IMR-90 (cell line): Measurements from ENCODE around the gene LINC01488. TPM values are rescaled to one million over a fixed set of nuclear protein-coding genes. Genes with fewer than 3 reads are reported as not detected.

Experiments
- ATAC-seq: fragments of 200-7000 bp; cut with Tn5 transposase; 2 replicates; pipeline ENCODE4 v1.9.1; 2020; ENCODE audit warnings: low read depth, mild to moderate bottlenecking, moderate library complexity
- BruUV-seq: library from RNA; stranded (reverse); fragments of 400-500 nt; replicated peaks from 2 replicates; lab custom pipeline; 2021; lab: Mats Ljungman, UMichigan
- CTCF ChIA-PET: fragments of 300-600 bp; formaldehyde crosslinking; extraction: SDS; loops from one replicate; lab custom pipeline; 2021; ENCODE audit warnings: antibody characterized with exemption; lab: Yijun Ruan, JAX
- POLR2A ChIA-PET: fragments of 300-600 bp; sonication (Branson Sonifier 250); formaldehyde crosslinking; loops from one replicate; lab custom pipeline; 2022; ENCODE audit warnings: antibody characterized with exemption; ENCODE audit not compliant: unreplicated experiment; lab: Charles Lee
- DNase-seq: peaks from one replicate; pipeline ENCODE4 v3.0.0; 2013
- H2AFZ ChIP-seq: replicated peaks from 2 replicates; pipeline ENCODE3; 2013; ENCODE audit warnings: low read length, mild to moderate bottlenecking; ENCODE audit not compliant: poor library complexity
- H2AK5ac ChIP-seq: 2 replicates; pipeline ENCODE4 v1.6.1; 2013; ENCODE audit warnings: low read depth, low read length, inconsistent platforms
- H2AK9ac ChIP-seq: replicated peaks from 2 replicates; pipeline ENCODE3; 2013; ENCODE audit warnings: mild to moderate bottlenecking, low read depth, low read length, moderate library complexity; ENCODE audit not compliant: poor library complexity
- H2BK120ac ChIP-seq: 2 replicates; pipeline ENCODE4 v1.6.1; 2013; ENCODE audit warnings: low read depth, low read length, inconsistent platforms
- H2BK15ac ChIP-seq: 3 replicates; pipeline ENCODE4 v1.6.1; 2013; ENCODE audit warnings: low read depth, low read length, inconsistent platforms
- H2BK20ac ChIP-seq: 2 replicates; pipeline ENCODE4 v1.6.1; 2013; ENCODE audit warnings: low read depth, mild to moderate bottlenecking, inconsistent platforms, low read length, moderate library complexity
- H2BK5ac ChIP-seq: 2 replicates; pipeline ENCODE4 v1.6.1; 2013; ENCODE audit warnings: mild to moderate bottlenecking, low read depth, low read length, inconsistent platforms; ENCODE audit not compliant: poor library complexity, severe bottlenecking
- H3K14ac ChIP-seq: replicated peaks from 2 replicates; pipeline ENCODE4 v1.6.1; 2013; ENCODE audit warnings: low read depth, low read length, inconsistent platforms
- H3K18ac ChIP-seq: 2 replicates; pipeline ENCODE4 v1.6.1; 2013; ENCODE audit warnings: low read depth, low read length, control low read depth
- H3K23ac ChIP-seq: 2 replicates; pipeline ENCODE4 v1.6.1; 2013; ENCODE audit warnings: low read depth, low read length, inconsistent platforms
- H3K27ac ChIP-seq: 2 replicates; pipeline ENCODE4 v1.5.1; 2013; ENCODE audit warnings: mild to moderate bottlenecking, control low read depth, low read length; ENCODE audit not compliant: insufficient read depth
- H3K27me3 ChIP-seq: 2 replicates; pipeline ENCODE4 v1.6.1; 2013; ENCODE audit warnings: low read length; ENCODE audit not compliant: control insufficient read depth, insufficient read depth
- H3K36me3 ChIP-seq: 2 replicates; pipeline ENCODE4 v1.6.1; 2013; ENCODE audit warnings: low read length, mixed read lengths; ENCODE audit not compliant: control insufficient read depth, insufficient read depth
- H3K4ac ChIP-seq: 2 replicates; pipeline ENCODE4 v1.6.1; 2013; ENCODE audit warnings: low read depth, low read length, inconsistent platforms
- H3K4me1 ChIP-seq: 2 replicates; pipeline ENCODE4 v1.6.1; 2013; ENCODE audit warnings: low read length, mixed read lengths; ENCODE audit not compliant: control insufficient read depth, insufficient read depth
- H3K4me2 ChIP-seq: 2 replicates; pipeline ENCODE4 v1.6.1; 2013; ENCODE audit warnings: low read depth, mild to moderate bottlenecking, control low read depth, low read length, moderate library complexity
- H3K4me3 ChIP-seq: 2 replicates; pipeline ENCODE4 v1.5.1; 2013; ENCODE audit warnings: low read depth, mild to moderate bottlenecking, control low read depth, low read length, moderate library complexity; ENCODE audit not compliant: insufficient read depth
- H3K56ac ChIP-seq: 2 replicates; pipeline ENCODE4 v1.6.1; 2013; ENCODE audit warnings: low read length, inconsistent platforms; ENCODE audit not compliant: insufficient read depth; ENCODE audit errors: extremely low read depth
- H3K79me1 ChIP-seq, 2 experiments: 2 replicates each; pipeline ENCODE4 v1.6.1; 2013; ENCODE audit warnings: low read length in 2 of 2, inconsistent platforms in 1 of 2, low read depth in 1 of 2
- H3K9ac ChIP-seq: 2 replicates; pipeline ENCODE4 v1.6.1; 2013; ENCODE audit warnings: low read depth, low read length, control low read depth
- H3K9me1 ChIP-seq: 2 replicates; pipeline ENCODE4 v1.6.1; 2013; ENCODE audit warnings: low read length, inconsistent platforms; ENCODE audit not compliant: insufficient read depth
- H3K9me3 ChIP-seq: 2 replicates; pipeline ENCODE4 v1.6.1; 2013; ENCODE audit warnings: low read length; ENCODE audit not compliant: control insufficient read depth, insufficient read depth
- H4K20me1 ChIP-seq: 2 replicates; pipeline ENCODE4 v1.6.1; 2013; ENCODE audit warnings: low read length, inconsistent platforms; ENCODE audit not compliant: insufficient read depth
- H4K5ac ChIP-seq: 2 replicates; pipeline ENCODE4 v1.6.1; 2013; ENCODE audit warnings: mild to moderate bottlenecking, low read depth, low read length, control low read depth
- H4K8ac ChIP-seq, 2 experiments: 2 replicates each; pipeline ENCODE4 v1.6.1; 2013; ENCODE audit warnings: low read depth in 2 of 2, low read length in 2 of 2, control low read depth in 1 of 2, inconsistent platforms in 1 of 2
- H4K91ac ChIP-seq: 2 replicates; pipeline ENCODE4 v1.6.1; 2013; ENCODE audit warnings: low read depth, low read length, inconsistent platforms; ENCODE audit not compliant: insufficient read depth
- BHLHE40 ChIP-seq: fragments of 150-350 bp; IDR thresholded peaks from 2 replicates; pipeline ENCODE4 v1.6.1; 2016; ENCODE audit warnings: mild to moderate bottlenecking, low read depth, low read length
- CEBPB ChIP-seq: IDR thresholded peaks from 2 replicates; pipeline ENCODE4 v1.6.1; 2012; ENCODE audit warnings: low read depth, low read length, improper control_type of control experiment
- CHD1 ChIP-seq: IDR thresholded peaks from 2 replicates; pipeline ENCODE4 v1.6.1; 2012; ENCODE audit warnings: low read depth, low read length, improper control_type of control experiment
- CTCF ChIP-seq: conservative IDR thresholded peaks from 2 replicates; pipeline ENCODE4 v1.5.1; 2012; ENCODE audit warnings: mild to moderate bottlenecking, low read depth, low read length, improper control_type of control experiment
- FOS ChIP-seq: fragments of 150-350 bp; IDR thresholded peaks from 2 replicates; pipeline ENCODE4 v1.6.1; 2016; ENCODE audit warnings: low read depth, low read length
- MAFK ChIP-seq: IDR thresholded peaks from 2 replicates; pipeline ENCODE4 v1.6.1; 2012; ENCODE audit warnings: low read depth, low read length, improper control_type of control experiment
- MAZ ChIP-seq: IDR thresholded peaks from 2 replicates; pipeline ENCODE4 v1.6.1; 2012; ENCODE audit warnings: low read depth, mild to moderate bottlenecking, low read length, improper control_type of control experiment, moderate library complexity, borderline replicate concordance
- MXI1 ChIP-seq: IDR thresholded peaks from 2 replicates; pipeline ENCODE4 v1.6.1; 2012; ENCODE audit warnings: low read depth, mild to moderate bottlenecking, low read length, moderate library complexity, borderline replicate concordance
- NFE2L2 ChIP-seq: fragments of 150-350 bp; IDR thresholded peaks from 2 replicates; pipeline ENCODE4 v1.6.1; 2016; ENCODE audit warnings: low read depth, mild to moderate bottlenecking, low read length
- POLR2A ChIP-seq: IDR thresholded peaks from 2 replicates; pipeline ENCODE4 v1.6.1; 2012; ENCODE audit warnings: mild to moderate bottlenecking, low read depth, low read length
- RAD21 ChIP-seq: IDR thresholded peaks from 2 replicates; pipeline ENCODE4 v1.6.1; 2012; ENCODE audit warnings: low read length, improper control_type of control experiment
- RCOR1 ChIP-seq: IDR thresholded peaks from 2 replicates; pipeline ENCODE4 v1.6.1; 2012; ENCODE audit warnings: mild to moderate bottlenecking, low read length, improper control_type of control experiment; ENCODE audit not compliant: insufficient replicate concordance
- RFX5 ChIP-seq: IDR thresholded peaks from 2 replicates; pipeline ENCODE4 v1.8.0; 2012; ENCODE audit warnings: low read depth, mild to moderate bottlenecking, low read length, moderate library complexity
- SMC3 ChIP-seq: fragments of 150-350 bp; IDR thresholded peaks from 2 replicates; pipeline ENCODE4 v1.6.1; 2016; ENCODE audit warnings: low read depth, mild to moderate bottlenecking, antibody characterized with exemption, low read length, moderate library complexity
- USF2 ChIP-seq: fragments of 150-350 bp; IDR thresholded peaks from 2 replicates; pipeline ENCODE4 v1.6.1; 2017; ENCODE audit warnings: mild to moderate bottlenecking, antibody characterized with exemption, low read length, low read depth
- WGBS, 2 experiments: methylation state at CpG; one replicate each; pipeline versions ENCODE4 v1.1.5 to v1.1.7; 2013; ENCODE audit warnings: missing lambda C conversion rate in 2 of 2; ENCODE audit not compliant: insufficient read length in 1 of 2; ENCODE audit errors: extremely low coverage in 2 of 2; 5-methylcytosine and 5-hydroxymethylcytosine counted together
- dilution Hi-C: fragments of 300-500 bp; cut with HindIII; formaldehyde crosslinking; loops from one replicate; pipeline ENCODE4 v1.14.3; 2018; ENCODE audit warnings: low sequenced_read_pairs; ENCODE audit not compliant: unreplicated experiment
- in situ Hi-C: fragments of 300-500 bp; cut with MboI; formaldehyde crosslinking; loops from 3 replicates; pipeline ENCODE4 v1.14.3; 2019; ENCODE audit warnings: low sequenced_read_pairs, inconsistent platforms, mixed read lengths
- intact Hi-C: fragments of 100-400 bp; cut with micrococcal nuclease; formaldehyde crosslinking; loops from 2 replicates; pipeline ENCODE4 v1.10.0; 2022
- polyA plus RNA-seq, 3 experiments: library from polyadenylated mRNA; depleted of rRNA; stranded (reverse); fragments of >200 nt; gene quantifications; 2 replicates each; pipeline ENCODE4 v1.2.3, GENCODE V29; 2012; ENCODE audit warnings: low replicate concordance in 1 of 3
- total RNA-seq: library from RNA; depleted of rRNA; stranded (reverse); fragments of >200 nt; gene quantifications from 2 replicates; pipeline ENCODE4 v1.2.3, GENCODE V29; 2012
- TF ChIP-seq, protein P1 (sequence below): fragments of 150-350 bp; IDR thresholded peaks from 2 replicates; pipeline ENCODE4 v1.6.1; 2016; ENCODE audit warnings: low read depth, mild to moderate bottlenecking, low read length, moderate library complexity, borderline replicate concordance

The LINC01488 gene
- total and polyA plus RNA-seq, 2 of the 4 experiments (the other 2 are of a cell fraction), result not detected

DNA sequence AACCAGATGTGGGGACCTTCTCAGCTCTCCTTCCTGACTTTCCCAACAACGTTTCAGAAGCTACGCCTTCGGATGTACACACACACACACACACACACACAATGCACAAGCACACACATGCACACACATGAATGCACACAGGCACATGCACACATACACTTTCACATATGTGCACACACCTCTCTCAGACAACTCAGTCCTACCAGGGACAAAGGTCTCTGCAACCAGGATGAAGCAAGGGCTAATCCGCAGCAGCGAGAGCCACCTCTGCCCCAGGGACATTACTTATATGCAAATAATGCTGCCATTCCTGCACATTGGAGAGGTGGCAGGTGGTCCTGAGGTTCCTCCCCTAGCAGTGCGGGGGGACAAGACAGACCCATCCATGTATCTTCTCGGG, 27.4 kb upstream of the LINC01488 start:
- no peak for DNase-seq
- Histone ChIP-seq H3K56ac (no peak overlapping the region), H2AK5ac (no peak overlapping the region), H3K4me2 (no peak overlapping the region), H4K20me1 (no peaks in the 10 kb centered on the region), H2AFZ (peak overlapping the region; percentile 41), H2BK20ac (no peak overlapping the region), H3K79me1 (no peaks in the 10 kb centered on the region), H2BK15ac (no peak overlapping the region), H4K91ac (no peak overlapping the region), H3K27me3 (no peaks in the 10 kb centered on the region), H4K5ac (no peak overlapping the region), H3K4me3 (no peak overlapping the region), H3K9ac (no peak overlapping the region), H3K27ac (no peak overlapping the region), H3K36me3 (no peaks in the 10 kb centered on the region), H3K18ac (no peak overlapping the region), H3K9me1 (0 out of 2 replicates have a peak, but pooled peaks cover 5% of the 10 kb centered on the region), H3K9me3 (peaks cover 4% of the 10 kb centered on the region), H3K4me1 (peaks cover 4% of the 10 kb centered on the region; the same call in 1 of the 2 replicates), H2BK5ac (no peak overlapping the region), H3K14ac (no peak overlapping the region), H3K4ac (no peak overlapping the region), H3K23ac (no peak overlapping the region), H2BK120ac (no peak overlapping the region), H2AK9ac (no peak overlapping the region), H4K8ac (no peak overlapping the region)
- ChIA-PET POLR2A (no interaction called here), CTCF (no interaction called here)
- intact Hi-C loops (no loop called here), dilution Hi-C loops (no loop called here), in situ Hi-C loops (no loop called here)
- TF ChIP-seq RFX5 (no peak), BHLHE40 (no peak), CHD1 (no peak), MAZ (no peak), RAD21 (no peak), POLR2A (no peak), USF2 (no peak), FOS (no peak), RCOR1 (no peak), MAFK (no peak), CTCF (no peak), CEBPB (no peak), NFE2L2 (no peak), MXI1 (no peak), SMC3 (no peak)
- TF ChIP-seq, protein P1, sequence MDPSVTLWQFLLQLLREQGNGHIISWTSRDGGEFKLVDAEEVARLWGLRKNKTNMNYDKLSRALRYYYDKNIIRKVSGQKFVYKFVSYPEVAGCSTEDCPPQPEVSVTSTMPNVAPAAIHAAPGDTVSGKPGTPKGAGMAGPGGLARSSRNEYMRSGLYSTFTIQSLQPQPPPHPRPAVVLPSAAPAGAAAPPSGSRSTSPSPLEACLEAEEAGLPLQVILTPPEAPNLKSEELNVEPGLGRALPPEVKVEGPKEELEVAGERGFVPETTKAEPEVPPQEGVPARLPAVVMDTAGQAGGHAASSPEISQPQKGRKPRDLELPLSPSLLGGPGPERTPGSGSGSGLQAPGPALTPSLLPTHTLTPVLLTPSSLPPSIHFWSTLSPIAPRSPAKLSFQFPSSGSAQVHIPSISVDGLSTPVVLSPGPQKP, result no peak
- no TSS peak for BruUV-seq
- 88% methylated on average over 3 of the region's 7 CpGs; no CpG with 5 or more reads in 1 of the 2 experiments for WGBS, 2 experiments
- no peak for ATAC-seq
